Hematopoietic multipotent progenitor cell treated with erythropoietin and hydrocortisone succinate and interleukin-3 and kit ligand, for 4 days (in vitro differentiated cells): ENCODE results near the gene ZNF512B.

Source experiments
- DNase-seq: peaks from one replicate; pipeline ENCODE4 v3.0.0-alpha.2; 2015

Gene ZNF512B

DNA sequence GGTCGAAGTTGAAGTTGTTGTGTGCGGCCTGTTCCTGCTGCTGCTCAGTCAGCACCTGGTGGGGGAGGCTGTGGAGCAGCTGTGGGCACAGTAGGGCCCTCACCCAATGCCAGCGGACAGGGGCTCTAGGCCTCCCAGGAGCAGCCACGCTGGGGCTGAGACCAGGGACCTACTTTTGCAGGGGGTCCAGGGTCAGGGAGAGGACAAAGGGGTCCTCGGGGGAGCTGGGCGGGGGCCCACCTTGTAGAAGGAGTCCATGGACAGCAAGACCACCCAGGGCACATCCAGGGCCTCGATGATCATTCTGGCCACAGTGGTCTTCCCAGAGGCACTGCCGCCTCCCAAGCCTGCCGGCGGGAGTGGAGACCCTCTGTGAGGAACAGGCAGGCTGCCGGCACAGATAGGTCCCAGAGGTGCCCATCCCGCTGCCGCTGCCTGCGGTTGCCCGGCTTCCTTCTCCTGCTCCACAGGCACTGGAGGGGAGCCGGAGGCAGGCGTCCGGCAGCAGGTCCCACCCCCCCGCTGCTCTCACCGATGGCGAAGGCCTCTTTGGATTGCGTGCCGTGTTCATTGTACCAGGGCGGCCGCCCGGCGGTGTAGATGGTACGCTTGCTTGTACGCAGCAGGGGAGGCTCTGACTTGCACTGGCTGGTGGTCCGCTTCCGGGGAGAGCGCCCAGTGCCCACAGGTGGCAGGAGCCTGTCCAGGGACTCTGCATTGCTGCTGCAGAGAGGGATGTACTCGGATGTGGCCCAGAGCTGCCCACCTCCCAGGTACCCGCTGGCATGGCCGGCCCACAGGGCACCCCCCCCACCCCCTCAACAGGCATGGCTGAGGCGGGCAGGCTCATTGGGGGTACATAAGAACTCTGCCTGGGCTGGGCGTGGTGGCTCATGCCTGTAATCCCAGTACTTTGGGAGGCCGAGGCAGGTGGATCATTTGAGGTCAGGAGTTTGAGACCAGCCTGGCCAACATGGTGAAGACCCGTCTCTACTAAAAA is 23.5 kb downstream of the ZNF512B start:
- no peak for DNase-seq

DNA sequence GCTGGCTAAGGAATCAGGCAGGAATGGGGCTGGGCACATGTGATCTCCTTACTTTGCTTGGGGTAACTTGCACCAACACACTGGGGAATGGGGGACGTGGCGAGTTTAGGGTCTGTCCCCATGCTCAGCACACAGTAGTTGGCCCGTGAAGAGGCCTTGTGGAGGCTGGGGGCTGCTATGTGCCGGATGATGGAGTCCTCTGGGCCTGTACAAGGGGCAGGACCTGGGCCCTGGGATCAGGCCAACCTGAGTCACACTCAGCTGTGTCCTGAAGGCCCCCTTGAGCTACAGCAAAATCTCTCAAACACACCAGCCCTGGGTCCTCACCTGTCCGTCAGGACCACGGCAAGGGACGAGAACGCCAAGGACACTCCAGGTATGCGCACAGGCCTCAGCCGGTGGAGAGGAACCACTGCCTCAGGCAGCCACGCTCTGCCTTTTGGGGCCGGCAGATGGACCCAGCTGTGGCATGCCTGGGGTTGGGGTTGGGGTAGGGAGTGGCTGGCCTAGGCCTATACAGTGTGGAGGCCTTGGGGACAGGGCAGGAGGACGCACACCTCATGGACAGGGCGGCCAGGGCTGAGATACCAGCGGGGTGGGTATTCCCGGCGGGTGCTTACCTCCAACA is 24.6 kb downstream of the ZNF512B start:
- no peak for DNase-seq

- DNase-seq, result no peak
These were observed 25.4 kb downstream of the ZNF512B start for GRCh38 chr20:63944078-63944941.

DNA sequence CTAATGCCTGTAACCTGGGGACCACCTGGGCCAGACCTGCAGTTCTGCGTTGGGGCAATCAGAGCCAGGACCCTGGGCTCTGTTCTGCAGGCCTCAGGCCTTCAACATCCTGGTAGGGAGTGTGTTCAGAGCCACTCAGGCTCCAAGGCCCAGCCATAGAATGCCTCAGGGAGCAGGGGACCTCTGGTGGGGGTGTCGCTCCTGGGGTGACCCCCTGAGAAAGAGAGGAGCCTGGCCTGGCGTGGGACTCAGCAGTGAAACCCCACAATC is 26.0 kb downstream of the ZNF512B start:
- no peak for DNase-seq

DNA sequence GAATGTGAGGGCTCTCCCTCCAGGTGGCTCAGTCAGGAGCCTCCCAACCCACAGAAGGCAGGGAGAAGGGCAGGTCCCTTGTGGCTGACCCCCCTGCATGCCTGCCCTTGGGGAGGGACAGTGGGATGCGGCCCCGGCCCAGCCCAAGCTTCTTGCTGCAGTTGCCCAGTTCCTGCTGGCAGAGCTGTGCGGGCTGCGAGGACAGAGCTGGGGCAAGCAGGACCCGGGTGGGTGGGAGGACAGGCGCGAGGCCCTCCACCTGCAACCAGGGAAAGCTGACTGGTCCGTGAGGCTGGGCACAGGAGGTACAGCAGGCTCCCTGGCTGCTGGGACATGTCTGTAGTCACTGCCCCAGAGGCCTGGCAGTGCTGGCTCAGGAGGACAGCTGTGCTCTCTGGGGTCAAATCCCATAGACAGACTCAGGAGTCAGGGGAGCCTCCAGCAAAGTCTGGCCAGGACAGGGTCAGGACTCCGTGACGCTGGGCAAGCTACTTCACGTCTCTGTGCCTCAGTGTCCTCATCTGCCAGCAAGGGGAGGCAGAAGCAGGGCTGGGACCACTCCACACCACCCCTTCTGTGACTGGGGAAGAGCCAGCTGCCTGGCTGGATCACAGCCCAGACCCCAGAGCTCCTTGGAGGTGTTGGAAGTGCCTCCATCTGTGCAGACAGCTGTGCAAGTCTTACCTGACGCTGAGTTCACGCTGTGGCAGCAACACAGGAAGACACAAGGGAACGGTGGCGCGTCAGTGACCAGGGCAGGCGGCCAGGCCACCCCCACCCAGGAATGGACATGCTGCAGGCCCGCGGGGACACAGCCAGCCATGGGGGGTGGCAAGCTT is 26.5 kb downstream of the ZNF512B start:
- DNase-seq, result no peak

DNA sequence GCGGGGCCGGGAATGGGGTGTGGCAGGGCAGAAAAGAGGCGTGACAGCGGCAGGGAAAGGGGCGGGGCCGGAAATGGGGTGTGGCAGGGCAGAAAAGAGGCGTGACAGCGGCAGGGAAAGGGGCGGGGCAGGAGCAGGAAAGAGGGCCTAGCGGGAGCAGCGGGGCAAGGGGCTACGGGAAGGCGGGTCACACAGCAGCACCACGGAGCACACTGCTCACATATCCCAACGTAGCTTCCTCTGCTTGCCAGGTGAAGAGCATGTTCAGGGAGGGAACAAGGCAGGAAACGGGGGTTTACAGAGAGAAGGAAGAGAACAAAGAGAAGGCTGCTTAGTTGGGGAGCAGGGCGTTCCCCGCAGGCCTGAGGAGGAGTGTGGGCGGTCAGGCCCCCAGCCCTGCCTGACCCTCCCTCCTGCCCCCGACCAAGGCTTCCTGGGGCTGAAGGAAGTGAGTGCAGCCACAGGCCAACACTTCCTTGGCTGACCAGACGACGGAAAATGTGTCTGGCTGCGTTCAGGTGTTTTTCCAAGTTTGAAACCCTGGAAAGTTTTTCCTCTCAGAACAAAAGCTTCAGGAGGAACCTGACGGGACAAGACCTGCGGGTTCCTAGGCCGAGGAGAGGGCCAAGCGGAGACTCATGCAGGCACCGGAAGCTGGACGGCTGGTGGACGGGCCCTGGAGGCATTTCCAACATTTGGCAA is 27.3 kb downstream of the ZNF512B start:
- peak; percentile 73 for DNase-seq

DNA sequence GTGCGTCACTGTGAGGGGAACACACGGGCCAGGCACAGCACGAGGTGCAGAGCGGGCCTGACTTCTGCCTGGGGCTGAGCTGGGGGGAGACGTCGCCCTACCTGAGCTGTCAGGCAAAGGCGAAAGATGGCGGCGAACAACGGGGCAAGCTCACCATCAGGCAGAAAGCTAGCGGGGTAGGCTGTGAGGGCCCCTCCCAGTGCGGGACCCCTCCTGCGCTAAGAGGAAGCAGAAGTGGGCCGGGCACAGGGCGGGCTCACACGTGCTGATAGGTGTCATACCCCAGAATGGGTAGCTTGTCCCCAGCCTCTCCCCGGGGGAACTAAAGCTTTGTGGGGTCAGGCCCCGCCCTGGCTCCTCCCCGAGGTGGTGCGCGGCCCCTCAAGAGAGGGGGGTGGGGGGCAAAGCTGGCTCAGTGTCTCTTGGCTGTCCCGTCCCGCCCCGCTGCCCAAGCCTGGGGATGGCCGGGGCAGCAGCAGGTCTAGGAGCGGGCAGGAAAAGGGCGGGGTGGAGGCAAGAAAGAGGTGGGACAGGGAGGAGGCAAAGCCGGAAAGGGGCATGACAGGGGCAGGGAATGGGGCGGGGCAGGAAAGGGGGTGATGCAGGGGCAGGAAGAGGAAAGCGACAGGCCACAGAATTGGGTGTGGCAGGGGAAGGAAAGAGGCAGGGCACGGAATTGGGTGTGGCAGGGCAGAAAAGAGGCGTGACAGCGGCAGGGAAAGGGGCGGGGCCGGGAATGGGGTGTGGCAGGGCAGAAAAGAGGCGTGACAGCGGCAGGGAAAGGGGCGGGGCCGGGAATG is 28.2 kb downstream of the ZNF512B start:
- peak; percentile 97 for DNase-seq

- no peak for DNase-seq
These were observed 29.1 kb downstream of the ZNF512B start for GRCh38 chr20:63940472-63941266.

- DNase-seq, result no peak
These were observed 29.7 kb downstream of the ZNF512B start for GRCh38 chr20:63940071-63940471.

DNA sequence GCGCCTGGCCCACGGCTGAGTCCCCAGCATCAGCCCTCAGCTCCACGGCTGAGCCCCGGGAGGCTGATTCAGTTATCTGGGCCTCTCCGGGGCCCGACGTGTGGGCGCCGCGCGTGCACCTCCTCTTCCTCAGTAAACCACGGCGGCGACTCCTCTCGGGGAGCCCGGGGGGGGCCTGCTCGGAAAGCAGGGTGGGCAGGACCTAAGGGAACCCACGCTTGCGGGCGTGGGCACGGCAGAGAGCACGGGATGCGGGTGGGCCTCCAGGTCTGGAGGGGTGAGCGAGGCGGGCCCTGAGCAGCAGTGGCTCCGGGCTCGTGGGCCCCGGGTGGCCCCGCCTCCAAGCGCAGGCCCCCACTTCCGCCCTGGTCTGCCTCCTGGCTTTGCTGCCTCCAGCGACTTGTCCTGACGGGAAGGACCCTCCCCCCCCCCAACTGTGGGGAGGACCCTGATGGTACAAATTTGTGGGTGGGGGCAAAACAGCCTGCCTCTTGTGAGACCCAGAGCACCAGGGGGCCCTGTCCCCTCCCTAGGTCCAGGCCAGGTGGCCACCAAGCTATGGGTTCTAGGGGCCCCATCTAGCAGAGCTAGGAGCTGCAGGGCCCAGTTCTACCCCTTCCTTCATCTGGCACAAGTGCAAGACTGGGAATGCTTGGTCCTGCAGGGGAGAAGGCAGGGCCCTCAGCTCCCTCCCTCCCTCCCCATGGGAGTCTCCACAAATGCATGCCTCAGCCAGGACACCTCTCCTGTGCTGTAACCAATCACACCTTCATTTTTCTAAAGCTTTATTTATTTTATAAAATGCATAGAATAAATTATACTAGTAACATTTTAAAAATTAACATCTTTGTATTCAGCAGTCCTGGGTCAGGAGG is 30.4 kb downstream of the ZNF512B start:
- DNase-seq, result peak; percentile 26

GRCh38 chr20:63937596-63937995 is 32.1 kb downstream of the ZNF512B start:
- no peak for DNase-seq

- no peak for DNase-seq
These were observed 34.3 kb downstream of the ZNF512B start for GRCh38 chr20:63935447-63935846.

DNA sequence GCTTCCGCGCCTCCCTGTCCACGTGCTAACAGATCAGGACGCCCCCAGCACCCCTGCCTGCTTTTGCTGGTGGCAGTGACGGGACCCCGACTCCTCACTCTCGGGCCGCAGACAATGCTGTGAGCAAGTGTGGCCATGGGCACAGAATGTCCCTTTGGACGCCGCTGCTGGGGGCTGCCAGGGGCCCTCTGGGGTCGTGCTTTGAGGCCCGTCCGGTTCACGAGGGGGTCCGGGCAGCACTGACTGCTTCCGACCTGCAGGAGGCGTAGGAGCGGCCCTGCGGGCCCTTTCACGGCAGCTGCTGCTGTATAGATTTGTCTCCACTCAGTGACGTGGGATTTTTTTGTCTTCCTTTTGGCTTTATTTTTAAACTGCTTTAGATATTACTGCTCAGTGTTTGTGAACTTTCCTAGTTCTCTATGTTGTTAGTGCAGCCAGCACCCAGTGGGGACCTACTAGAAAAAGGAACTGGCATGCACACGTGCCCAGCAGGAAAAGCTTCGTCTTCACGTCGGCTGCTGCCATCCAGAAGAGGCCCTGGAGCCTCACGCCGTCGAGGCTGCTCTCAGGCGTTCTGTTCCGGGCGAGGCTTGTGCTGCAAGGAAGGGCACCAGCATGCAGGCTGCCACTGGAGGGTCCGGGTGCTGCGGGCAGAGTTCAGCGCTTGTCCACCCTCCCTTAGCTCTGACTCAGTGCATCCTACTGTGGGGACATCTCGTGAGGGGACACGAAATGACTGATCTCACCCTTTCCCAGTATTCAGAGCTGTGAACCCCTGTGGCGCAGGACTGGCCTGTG is 35.3 kb downstream of the ZNF512B start:
- peak; percentile 41 for DNase-seq

GRCh38 chr20:63933646-63934045 is 36.1 kb downstream of the ZNF512B start:
- DNase-seq, result no peak

DNA sequence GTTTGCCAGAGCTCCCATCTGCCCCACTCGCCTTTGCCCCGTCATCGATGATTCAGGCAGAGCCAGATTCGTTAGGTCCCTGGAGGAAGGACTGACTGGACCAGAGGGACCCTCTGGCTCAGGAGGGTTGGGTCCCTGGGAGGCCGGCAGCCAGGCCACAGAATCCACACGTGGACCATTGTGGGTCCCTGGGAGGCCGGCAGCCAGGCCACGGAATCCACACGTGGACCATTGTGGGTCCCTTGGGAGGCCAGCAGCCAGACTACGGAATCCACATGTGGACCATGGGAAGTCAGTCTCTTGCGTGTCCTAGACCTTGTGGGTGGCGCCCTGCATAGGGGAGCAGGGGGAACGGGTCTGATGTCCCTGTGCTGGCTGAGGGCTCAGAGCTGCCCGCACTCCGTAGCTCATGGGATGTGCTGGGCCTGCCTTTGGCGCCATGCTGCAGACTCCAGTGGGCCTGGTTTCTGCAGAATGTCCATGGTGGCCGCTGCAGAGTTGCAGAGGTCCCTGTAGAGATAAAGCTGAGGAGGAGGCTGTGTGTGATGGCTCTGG is 37.0 kb downstream of the ZNF512B start:
- DNase-seq, result no peak

DNA sequence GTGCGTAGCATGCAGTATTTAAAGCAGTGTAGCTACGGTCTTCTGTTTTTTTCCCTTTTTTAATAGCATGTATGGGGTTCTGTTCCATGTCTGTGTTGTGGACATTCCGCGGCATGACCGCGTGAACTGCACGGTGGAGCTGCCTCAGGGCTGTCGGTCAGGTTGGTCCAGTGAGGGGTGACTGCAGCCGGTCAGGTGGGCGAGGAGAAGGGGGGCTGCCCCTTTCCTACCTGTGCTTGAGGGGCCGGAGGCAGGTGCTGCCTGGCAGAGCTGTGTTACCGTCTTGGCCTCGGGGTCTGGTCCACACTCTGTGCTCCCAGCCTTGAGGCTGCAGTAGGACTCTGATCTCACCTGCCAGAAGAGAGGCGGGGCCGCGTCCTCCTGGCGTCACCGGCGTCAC is 38.0 kb downstream of the ZNF512B start:
- DNase-seq, result no peak

DNA sequence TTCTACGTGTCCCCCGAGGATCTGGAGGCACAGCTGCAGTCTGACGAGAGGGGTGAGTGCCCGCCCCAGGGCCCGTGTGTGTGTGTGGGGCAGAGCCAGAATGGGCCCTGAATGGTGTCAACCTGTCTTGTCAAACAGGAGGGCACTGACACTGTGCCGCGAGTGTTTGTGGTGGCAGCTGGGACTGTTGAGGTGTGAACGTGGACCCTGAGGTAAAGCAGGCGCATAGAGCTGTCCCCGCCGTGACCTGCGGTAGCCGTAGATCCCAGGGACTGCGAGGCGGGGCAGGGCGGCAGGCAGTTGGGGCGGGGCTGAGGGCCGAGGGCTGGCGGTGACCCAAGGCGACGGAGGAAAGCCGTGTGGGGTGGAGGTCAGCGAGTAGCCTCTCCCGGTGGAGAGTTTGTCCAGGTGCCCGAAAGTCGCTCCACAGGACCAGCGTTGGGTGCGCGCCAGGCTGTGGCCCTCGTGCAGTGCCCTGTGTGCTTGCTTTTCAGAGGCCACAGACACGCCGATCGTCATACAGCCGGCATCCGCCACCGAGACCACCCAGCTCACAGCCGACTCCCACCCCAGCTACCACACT is 38.7 kb downstream of the ZNF512B start:
- DNase-seq, result no peak
